DND-41 (cell line): ENCODE measurements around the gene USP48.
"Not testable (repeated sequence)": the region's sequence is repeated elsewhere in the genome, so short reads cannot be mapped to it uniquely, and the experiment has no call there.

Source experiments
- ATAC-seq: fragments of 200-7000 bp; cut with Tn5 transposase; 3 replicates; pipeline ENCODE4 v1.9.1; 2021; ENCODE audit warnings: low read depth; ENCODE audit not compliant: insufficient read depth
- DNase-seq: peaks from one replicate; pipeline ENCODE4 v3.0.0-alpha.2; 2020
- H2AFZ ChIP-seq: 2 replicates; pipeline ENCODE4 v1.6.0; 2012; ENCODE audit warnings: low read depth, low read length
- H3K27ac ChIP-seq: 2 replicates; pipeline ENCODE4 v1.5.1; 2012; ENCODE audit warnings: low read length, inconsistent platforms
- H3K27me3 ChIP-seq: fragments of 200-600 bp; sonication (generic); 2 replicates; pipeline ENCODE4 v1.6.0; 2012; ENCODE audit warnings: low read length, mild to moderate bottlenecking, inconsistent platforms; ENCODE audit not compliant: insufficient read depth, poor library complexity
- H3K36me3 ChIP-seq: 2 replicates; pipeline ENCODE4 v1.5.1; 2012; ENCODE audit warnings: low read length, inconsistent platforms; ENCODE audit not compliant: insufficient read depth
- H3K4me1 ChIP-seq: 2 replicates; pipeline ENCODE4 v1.5.1; 2012; ENCODE audit warnings: mild to moderate bottlenecking, low read length; ENCODE audit not compliant: insufficient read depth
- H3K4me2 ChIP-seq: 2 replicates; pipeline ENCODE4 v1.6.0; 2012; ENCODE audit warnings: mild to moderate bottlenecking, moderate library complexity, low read length, inconsistent platforms; ENCODE audit not compliant: insufficient read depth
- H3K4me3 ChIP-seq, 2 experiments: fragments of 200-600 bp in 1 of 2; shearing (Covaris generic) in 1 of 2; 2 replicates each; pipeline ENCODE4 v1.5.1; 2012 to 2016; ENCODE audit warnings: inconsistent platforms in 2 of 2, low read length in 2 of 2, mild to moderate bottlenecking in 2 of 2, low read depth in 1 of 2, moderate library complexity in 1 of 2
- H3K79me2 ChIP-seq: 2 replicates; pipeline ENCODE4 v1.6.0; 2012; ENCODE audit warnings: low read length, inconsistent platforms; ENCODE audit not compliant: insufficient read depth
- H3K9ac ChIP-seq: 2 replicates; pipeline ENCODE4 v1.6.0; 2012; ENCODE audit warnings: low read depth, mild to moderate bottlenecking, inconsistent platforms, low read length, moderate library complexity
- H3K9me3 ChIP-seq: 2 replicates; pipeline ENCODE4 v1.5.1; 2012; ENCODE audit warnings: low read length, moderate library complexity, mild to moderate bottlenecking, inconsistent platforms; ENCODE audit not compliant: insufficient read depth, severe bottlenecking
- H4K20me1 ChIP-seq: 2 replicates; pipeline ENCODE4 v1.6.0; 2012; ENCODE audit warnings: low read length; ENCODE audit not compliant: insufficient read depth
- EZH2 ChIP-seq: IDR thresholded peaks from 3 replicates; pipeline ENCODE4 v1.6.1; 2012; ENCODE audit warnings: borderline replicate concordance, low read depth, mild to moderate bottlenecking, moderate library complexity, low read length, inconsistent platforms; ENCODE audit not compliant: severe bottlenecking
- TF ChIP-seq, protein P1 (sequence below): IDR thresholded peaks from 2 replicates; pipeline ENCODE4 v1.5.1; 2012; ENCODE audit warnings: borderline replicate concordance, low read length, moderate library complexity, mild to moderate bottlenecking; ENCODE audit not compliant: poor library complexity, severe bottlenecking; ENCODE audit errors: extremely low read depth

The USP48 gene

DNA sequence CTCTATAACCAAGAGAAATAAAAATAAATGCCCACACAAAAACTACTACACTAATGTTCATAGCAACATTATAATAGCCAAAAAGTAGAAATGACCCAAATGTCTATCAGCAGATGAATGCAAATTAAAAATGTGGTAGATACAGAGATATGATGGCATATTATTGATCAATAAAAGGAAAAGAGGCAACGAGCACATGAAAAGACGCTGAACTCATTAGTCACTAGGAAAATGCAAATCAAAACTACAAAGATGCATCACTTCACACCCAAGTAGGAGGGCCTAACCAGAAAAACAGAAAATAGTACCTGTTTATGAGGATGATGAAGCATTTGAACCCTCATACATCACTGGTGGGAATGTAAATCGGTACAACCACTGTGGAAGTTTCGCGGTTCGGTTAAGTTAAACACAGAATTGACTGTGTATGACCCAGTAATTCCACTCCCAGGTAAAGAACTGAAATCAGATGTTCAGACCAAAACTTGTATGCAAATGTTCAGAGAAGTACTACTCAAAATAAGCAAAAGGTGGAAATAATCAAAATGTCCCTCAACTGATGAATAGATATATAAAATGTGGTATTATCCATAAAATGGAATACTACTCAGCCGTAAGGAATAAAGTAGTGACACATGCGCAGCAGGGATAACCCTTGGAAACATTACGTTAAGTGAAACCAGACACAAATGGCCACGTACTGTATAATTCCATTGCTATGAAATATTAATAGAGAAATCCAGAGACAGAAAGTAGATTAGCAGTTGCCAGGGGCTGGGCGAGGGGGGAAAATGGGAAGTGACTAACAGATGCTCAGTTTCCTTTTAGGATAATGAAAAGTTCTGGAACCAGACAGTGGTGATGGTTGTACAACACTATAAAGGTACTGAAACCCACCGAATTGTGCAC lies 3.1 kb downstream of the USP48 start:
- Histone ChIP-seq H3K36me3 (peaks cover 19% of the 10 kb centered on the region; the same call in 1 of the 2 replicates), H3K4me2 (peak overlapping the region; percentile 45; the same call in 1 of the 2 replicates), H3K27me3 (no peaks in the 10 kb centered on the region), H4K20me1 (peaks cover 55% of the 10 kb centered on the region), H3K79me2 (peaks cover 83% of the 10 kb centered on the region), H3K9me3 (no peaks in the 10 kb centered on the region), H3K9ac (no peak overlapping the region), H3K27ac (no peak overlapping the region), H3K4me1 (peaks cover 30% of the 10 kb centered on the region), H2AFZ (no peak overlapping the region), H3K4me3 (no peak overlapping the region; a peak in 1 of 4 replicates)
- ATAC-seq (no peak), DNase-seq (no peak)
- TF ChIP-seq EZH2 = no peak
- TF ChIP-seq, protein P1, sequence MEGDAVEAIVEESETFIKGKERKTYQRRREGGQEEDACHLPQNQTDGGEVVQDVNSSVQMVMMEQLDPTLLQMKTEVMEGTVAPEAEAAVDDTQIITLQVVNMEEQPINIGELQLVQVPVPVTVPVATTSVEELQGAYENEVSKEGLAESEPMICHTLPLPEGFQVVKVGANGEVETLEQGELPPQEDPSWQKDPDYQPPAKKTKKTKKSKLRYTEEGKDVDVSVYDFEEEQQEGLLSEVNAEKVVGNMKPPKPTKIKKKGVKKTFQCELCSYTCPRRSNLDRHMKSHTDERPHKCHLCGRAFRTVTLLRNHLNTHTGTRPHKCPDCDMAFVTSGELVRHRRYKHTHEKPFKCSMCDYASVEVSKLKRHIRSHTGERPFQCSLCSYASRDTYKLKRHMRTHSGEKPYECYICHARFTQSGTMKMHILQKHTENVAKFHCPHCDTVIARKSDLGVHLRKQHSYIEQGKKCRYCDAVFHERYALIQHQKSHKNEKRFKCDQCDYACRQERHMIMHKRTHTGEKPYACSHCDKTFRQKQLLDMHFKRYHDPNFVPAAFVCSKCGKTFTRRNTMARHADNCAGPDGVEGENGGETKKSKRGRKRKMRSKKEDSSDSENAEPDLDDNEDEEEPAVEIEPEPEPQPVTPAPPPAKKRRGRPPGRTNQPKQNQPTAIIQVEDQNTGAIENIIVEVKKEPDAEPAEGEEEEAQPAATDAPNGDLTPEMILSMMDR = no peak

DNA sequence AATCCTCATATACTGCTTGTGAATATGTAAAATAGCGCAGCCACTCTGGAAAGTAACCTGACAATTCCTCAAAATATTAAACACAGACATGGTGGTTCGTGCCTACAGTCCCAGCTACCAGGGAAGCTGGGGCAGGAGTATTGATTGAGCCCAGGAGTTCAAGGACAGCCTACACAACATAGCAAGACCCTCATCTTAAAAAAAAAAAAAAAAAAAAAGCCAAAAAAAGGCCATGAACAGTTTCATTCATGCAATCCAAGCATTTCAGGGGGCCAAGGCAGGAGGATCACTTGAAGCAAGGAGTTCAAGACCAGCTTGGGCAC lies 4.6 kb downstream of the USP48 start:
- no peak overlapping the region for H3K4me3 ChIP-seq
- DNase-seq (no peak), ATAC-seq (no peak)
- no peaks in the 10 kb centered on the region for H3K27me3 ChIP-seq
- H4K20me1 ChIP-seq = peaks cover 65% of the 10 kb centered on the region
- no peak overlapping the region for H3K27ac ChIP-seq
- TF ChIP-seq, protein P1 = no peak
- TF ChIP-seq EZH2 = no peak
- H2AFZ ChIP-seq = no peak overlapping the region
- H3K4me1 ChIP-seq = peaks cover 22% of the 10 kb centered on the region
- no peaks in the 10 kb centered on the region for H3K9me3 ChIP-seq
- H3K79me2 ChIP-seq = peaks cover 98% of the 10 kb centered on the region
- H3K4me2 ChIP-seq = no peak overlapping the region
- peaks cover 19% of the 10 kb centered on the region; the same call in 1 of the 2 replicates for H3K36me3 ChIP-seq
- no peak overlapping the region for H3K9ac ChIP-seq

DNA sequence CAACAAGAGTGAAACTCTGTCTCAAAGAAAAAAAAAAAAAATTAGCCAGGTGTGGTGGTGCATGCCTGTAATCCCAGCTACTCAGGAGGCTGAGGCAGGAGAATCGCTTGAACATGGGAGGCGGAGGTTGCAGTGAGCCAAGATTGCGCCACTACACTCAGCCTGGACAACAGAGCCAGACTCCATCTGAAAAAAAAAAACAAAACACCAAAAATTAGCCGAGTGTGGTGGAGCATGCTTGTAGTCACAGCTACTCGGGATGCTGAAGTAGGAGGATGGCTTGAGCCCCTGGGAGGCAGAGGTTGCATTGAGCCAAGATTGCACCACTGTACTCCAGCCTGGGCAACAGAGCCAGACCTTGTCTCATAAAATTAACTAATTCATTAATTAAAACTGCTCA lies 6.0 kb downstream of the USP48 start:
- not testable (repeated sequence) for H3K27me3 ChIP-seq, H3K27ac ChIP-seq, H3K9ac ChIP-seq, ATAC-seq, H2AFZ ChIP-seq, H3K4me3 ChIP-seq, DNase-seq, H3K4me2 ChIP-seq, H3K9me3 ChIP-seq
- peaks cover 99% of the 10 kb centered on the region for H3K79me2 ChIP-seq
- peaks cover 63% of the 10 kb centered on the region for H4K20me1 ChIP-seq
- peaks cover 20% of the 10 kb centered on the region for H3K4me1 ChIP-seq
- 0 out of 2 replicates have a peak, but pooled peaks cover 14% of the 10 kb centered on the region for H3K36me3 ChIP-seq

DNA sequence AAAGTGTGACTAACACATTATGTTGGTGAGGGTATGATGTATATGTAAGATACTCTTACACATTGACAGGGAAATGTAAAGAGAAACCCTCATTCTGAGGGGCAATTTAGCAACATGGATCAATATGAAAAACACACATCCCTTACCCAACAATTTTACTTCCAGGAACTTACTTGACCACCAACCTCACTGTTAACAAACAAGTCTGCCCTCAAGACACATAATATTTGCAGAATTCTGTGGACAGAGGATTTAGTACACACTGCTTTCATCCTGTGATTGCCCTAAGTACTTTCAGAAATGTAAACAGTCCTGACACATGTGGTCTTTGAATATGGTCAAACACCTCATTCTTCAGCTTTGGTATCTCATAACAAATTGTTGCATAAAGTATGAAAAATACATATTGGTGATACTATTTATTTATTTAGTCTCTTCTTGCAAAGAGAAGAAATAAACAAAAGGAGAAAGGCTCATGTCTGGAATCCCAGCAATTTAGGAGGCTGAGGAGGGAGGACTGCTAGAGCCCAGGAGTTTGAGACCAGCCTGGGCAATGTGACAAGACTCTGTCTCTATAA lies 6.9 kb downstream of the USP48 start:
- Histone ChIP-seq H3K27me3 (no peaks in the 10 kb centered on the region), H3K4me2 (no peak overlapping the region), H3K27ac (no peak overlapping the region), H3K4me3 (no peak overlapping the region), H3K79me2 (peaks cover 98% of the 10 kb centered on the region), H4K20me1 (peaks cover 56% of the 10 kb centered on the region), H3K9me3 (no peaks in the 10 kb centered on the region), H3K4me1 (peaks cover 11% of the 10 kb centered on the region), H2AFZ (no peak overlapping the region), H3K36me3 (0 out of 2 replicates have a peak, but pooled peaks cover 14% of the 10 kb centered on the region), H3K9ac (no peak overlapping the region)
- no peak for DNase-seq
- no peak for ATAC-seq
- TF ChIP-seq EZH2 = no peak
- TF ChIP-seq, protein P1 = no peak
